OCI-LY1 (cell line): ENCODE results near the gene LIN9.

Source experiments
- CTCF ChIP-seq: fragments of 200-600 bp; sonication (generic), shearing (Covaris generic); IDR thresholded peaks from 2 replicates; pipeline ENCODE4 v1.5.1; 2017; ENCODE audit warnings: mild to moderate bottlenecking, antibody characterized with exemption, low read length, moderate library complexity, mixed read lengths
- EZH2 ChIP-seq: fragments of 200-600 bp; sonication (generic), shearing (Covaris generic); IDR thresholded peaks from 2 replicates; pipeline ENCODE4 v1.8.0; 2017; ENCODE audit warnings: borderline replicate concordance, mixed run types, mild to moderate bottlenecking, antibody characterized with exemption, low read length, moderate library complexity, mixed read lengths

- TF ChIP-seq EZH2 (no peak), CTCF (no peak)
Measured at GRCh38 chr1:226349801-226350518, 41.0 kb upstream of the LIN9 start.
